GM18505 (cell line): ENCODE data around the gene CFAP43.
"Not testable (repeated sequence)": the region's sequence is repeated elsewhere in the genome, so short reads cannot be mapped to it uniquely, and the experiment has no call there.

Source experiments
- ATAC-seq: cut with Tn5 transposase; IDR thresholded peaks from one replicate; pipeline ENCODE4 v1.9.1; 2021; ENCODE audit not compliant: unreplicated experiment
- POLR2A ChIP-seq: IDR thresholded peaks from 4 replicates; pipeline ENCODE4 v1.6.1; 2011; ENCODE audit warnings: borderline replicate concordance; ENCODE audit not compliant: insufficient read depth, insufficient read length; ENCODE audit errors: extremely low read depth

Gene CFAP43

DNA sequence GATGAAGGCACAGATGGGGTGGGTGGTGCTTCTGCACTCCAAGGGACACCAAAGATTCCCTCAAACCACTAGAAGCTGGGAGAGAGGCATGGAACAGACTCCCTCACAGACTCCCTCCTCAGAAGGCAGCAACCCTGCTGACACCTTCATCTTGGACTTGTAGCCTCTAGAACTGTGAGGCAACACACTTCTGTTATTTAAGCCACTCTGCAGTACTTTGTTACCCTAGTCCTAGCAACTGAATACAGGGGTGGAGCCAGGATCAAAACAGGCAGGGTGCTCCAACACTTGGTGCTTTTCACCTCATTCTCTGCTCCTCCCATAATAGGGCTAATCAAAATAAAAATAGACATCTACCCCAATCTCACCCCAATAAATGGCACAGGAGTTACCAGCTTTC is 20.2 kb upstream of the CFAP43 start:
- no peak for TF ChIP-seq POLR2A
- ATAC-seq: no peak

DNA sequence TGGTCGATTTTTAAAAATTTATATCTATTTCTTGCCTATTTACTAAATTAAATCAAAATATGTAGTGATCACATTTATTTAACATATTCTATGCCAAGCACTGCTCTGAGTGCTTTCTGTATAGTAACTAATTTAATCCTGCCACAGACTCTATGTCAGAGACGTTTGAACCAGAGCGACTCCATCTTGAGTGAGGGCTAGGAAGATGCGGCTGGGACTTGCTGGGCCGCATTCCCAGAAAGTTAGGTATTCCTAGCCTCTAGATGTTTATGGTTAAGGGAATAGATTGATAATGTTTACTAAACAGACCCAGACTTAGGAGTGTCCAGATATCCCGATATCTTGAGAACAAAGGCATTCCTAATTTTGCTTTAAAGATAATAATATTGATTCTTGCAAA is 19.3 kb upstream of the CFAP43 start:
- TF ChIP-seq POLR2A: no peak
- ATAC-seq: no peak

DNA sequence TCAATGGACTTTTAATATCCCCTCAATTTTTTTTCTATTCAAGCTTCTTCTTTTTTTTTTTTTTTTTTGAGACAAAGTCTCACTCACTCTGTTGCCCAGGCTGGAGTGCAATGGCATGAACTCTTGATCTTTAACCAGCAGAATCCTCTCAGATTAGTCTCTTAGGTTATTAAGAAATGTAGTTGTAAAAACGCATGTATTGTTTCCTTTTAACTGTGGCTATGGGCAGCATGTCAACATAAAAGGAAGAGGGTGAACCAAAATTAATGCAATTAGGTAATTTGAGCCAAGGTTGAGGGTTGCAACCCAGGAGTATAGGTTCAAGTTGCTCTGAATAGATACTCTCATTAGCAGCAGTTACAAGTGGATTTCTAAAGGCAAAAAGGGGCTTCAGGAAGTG is 18.2 kb upstream of the CFAP43 start:
- TF ChIP-seq POLR2A: no peak
- no peak for ATAC-seq

DNA sequence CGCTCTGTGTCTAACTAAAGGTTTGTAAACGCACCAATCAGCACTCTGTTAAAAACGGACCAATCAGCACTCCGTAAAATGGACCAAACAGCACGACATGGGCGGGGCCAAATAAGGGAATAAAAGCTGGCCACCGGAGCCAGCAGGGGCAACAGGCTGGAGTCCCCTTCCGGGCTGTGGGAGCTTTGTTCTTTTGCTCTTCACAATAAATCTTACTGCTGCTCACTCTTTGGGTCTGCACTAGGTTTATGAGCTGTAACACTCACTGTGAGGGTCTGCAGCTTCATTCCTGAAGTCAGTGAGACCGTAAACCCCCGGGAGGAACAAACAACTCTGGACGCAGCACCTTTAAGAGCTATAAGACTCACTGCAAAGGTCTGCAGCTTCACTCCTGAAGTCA is 16.8 kb upstream of the CFAP43 start:
- ATAC-seq: not testable (repeated sequence)

DNA sequence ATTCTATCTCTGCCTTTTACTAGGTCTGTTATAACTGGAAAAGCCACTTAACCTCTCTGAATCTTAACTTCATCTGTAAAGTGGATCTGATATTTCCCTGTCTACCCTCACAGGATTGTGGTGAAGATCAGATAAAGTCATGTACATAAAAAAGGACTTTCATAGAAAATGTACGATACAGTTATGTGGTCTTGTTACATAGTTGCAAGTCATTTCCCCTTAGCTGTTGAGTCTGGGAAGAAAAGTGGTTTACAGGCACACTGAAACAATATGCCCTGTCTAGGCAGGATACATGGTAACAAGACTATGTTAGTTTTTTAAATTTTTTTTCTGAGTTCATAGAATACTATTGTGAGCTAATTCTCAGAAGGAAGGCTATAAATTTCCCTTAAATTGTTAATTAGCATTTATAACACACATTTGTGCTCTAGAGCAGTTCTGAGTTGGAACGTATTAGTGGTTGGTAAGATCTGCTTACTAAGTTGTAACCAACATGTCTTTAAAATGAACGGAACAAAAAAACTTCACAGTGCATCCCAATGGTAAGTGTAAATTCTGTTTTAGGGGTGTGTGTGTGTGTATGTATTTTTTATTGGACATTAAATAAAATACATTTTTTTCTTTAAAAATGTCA is 15.5 kb upstream of the CFAP43 start:
- TF ChIP-seq POLR2A: no peak

DNA sequence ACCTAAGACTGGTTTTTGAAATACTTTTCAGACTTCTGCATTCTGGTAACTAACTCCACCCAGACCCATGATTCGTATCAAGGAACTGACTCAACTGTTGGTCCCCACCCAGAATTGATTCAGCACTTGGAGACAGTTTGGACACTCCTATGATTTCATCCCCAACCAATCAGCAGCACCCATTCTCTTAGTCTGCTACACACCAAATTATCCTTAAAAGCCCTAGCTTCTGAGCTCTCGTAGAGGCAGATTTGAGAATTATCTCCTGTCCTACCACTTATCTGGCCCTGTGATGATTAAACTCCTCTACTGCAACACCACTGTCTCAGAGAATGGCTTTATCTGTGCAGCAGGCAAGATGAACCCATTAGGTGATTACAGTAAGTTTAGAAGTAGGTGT is 14.8 kb upstream of the CFAP43 start:
- no peak for ATAC-seq
- no peak for TF ChIP-seq POLR2A

More for the DNA sequence above, 15.5 kb upstream of the CFAP43 start:
- no peak for ATAC-seq

DNA sequence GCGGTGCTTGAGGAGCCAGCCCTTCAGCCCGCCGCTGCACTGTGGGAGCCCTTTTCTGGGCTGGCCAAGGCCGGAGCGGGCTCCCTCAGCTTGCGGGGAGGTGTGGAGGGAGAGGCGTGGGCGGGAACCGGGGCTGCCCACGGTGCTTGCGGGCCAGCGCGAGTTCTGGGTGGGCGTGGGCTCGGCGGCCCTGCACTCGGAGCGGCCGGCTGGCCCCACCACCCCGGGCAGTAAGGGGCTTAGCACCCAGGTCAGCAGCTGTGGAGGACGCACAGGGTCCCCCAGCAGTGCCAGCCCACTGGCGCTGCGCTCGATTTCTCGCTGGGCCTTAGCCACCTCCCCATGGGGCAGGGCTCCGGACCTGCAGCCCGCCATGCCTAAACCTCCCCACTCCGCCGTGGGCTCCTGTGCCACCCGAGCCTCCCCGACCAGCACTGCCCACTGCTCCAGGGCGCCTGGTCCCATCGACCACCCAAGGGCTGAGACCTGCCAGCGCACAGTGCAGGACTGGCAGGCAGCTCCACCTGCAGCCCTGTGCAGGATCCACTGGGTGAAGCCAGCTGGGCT is 13.0 kb upstream of the CFAP43 start:
- no peak for TF ChIP-seq POLR2A
- no peak for ATAC-seq

DNA sequence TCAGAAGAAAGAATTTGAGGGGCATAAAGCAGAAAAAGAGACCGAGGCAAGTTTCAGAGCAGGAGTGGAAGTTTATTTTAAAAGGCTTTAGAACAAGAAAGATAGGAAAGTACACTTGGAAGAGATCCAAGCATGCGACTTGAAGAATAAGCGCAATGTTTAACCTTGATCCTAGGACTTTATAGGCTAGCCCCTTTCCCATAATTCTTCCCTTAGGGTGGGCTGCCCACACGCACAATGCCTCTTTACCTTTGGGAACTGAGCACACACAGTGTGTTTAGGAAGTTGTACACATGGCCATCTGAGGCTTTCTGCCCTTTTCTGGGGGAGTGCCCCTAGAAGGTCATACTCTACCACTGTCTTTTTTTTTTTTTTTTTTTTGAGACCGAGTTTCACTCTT is 11.3 kb upstream of the CFAP43 start:
- no peak for TF ChIP-seq POLR2A
- no peak for ATAC-seq

DNA sequence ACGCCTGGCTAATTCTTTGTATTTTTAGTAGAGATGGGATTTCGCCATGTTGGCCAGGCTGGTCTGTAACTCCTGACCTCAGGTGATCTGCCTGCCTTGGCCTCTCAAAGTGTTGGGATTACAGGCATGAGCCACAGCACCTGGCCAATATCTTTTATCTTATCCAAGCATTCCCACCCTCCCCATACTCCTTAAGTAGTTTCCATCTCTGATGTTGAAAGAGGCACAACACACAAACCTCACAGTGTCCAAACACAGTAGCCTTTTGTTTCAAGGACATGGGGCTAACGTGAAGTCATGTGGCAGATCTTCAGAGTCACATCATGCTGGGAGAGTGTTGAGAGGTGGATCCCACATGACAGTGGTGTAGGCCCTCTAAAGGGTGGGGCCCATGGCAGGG is 10.8 kb upstream of the CFAP43 start:
- not testable (repeated sequence) for ATAC-seq

DNA sequence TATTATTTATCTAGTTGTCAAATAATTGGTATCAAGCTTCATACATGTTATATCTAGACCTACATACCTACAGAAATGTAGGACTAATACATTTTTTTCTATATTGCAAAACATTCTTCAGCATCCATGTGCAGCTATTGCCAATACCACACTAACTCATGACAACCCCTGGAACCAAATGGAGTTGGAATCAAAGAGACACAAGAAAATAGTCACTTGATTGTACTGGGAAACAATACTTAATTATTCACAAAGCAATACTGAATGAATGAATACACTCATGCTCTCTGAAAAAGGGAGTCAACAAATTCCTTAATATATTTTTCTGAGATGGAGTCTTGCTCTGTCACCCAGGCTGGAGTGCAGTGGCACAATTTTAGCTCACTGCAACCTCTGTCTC is 10.4 kb upstream of the CFAP43 start:
- ATAC-seq: no peak
- TF ChIP-seq POLR2A: no peak

DNA sequence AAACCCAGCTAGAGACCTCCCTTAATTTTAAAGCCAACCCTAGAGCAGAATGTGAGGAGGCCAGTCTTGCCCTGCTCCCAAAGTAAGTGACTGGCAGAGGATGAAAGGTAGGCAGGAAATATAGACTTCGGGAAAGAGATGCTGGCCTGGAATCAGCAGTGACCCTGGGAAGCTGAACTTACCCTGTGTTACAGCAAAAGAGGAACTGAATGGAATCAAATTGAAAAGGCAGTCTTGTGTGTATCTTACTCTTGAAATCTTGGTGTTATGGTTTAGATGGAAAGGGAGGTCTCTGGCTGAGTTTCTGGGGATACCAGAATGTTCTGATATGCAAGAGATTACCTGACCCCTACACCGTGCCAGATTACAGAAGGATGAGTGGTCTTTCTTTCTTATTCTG is 7.9 kb upstream of the CFAP43 start:
- no peak for TF ChIP-seq POLR2A
- no peak for ATAC-seq

DNA sequence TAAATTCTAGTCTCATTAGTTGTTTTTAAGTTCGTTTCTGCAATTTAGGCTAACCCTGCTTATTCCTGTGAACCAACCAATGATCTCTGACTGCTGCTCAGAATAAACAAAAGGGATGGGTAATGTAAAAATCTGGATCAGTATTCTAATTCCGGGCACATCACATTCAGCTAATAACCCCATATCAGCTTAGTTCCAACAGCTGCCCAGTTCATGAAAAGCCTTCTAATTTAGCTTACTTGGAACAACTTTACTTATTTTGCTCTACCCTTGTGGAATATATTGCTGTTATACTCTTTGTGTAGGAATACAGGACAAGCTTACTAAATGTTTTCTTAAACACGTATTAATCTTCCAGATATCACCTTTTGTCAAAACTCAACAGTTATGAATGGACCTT is 3.6 kb upstream of the CFAP43 start:
- no peak for ATAC-seq
- no peak for TF ChIP-seq POLR2A

DNA sequence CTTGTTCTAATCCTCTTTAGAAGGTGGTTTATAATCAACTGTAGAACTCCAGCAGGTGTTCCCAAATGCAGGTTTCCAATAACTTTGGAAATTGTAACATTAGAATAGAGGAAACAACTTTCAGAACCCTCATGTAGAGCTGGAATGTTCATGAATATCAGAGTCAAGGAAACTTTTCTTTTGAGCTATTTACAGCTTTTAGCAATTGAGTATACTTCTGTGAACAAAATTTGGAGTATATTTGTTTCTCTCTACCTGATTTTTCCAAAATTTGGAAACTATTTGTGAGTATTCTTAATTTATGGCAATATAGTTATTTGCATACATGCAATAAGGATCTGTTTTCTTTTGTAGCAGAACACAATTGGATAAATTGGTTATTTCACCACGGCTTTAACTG is 2.8 kb upstream of the CFAP43 start:
- ATAC-seq: no peak
- TF ChIP-seq POLR2A: no peak

DNA sequence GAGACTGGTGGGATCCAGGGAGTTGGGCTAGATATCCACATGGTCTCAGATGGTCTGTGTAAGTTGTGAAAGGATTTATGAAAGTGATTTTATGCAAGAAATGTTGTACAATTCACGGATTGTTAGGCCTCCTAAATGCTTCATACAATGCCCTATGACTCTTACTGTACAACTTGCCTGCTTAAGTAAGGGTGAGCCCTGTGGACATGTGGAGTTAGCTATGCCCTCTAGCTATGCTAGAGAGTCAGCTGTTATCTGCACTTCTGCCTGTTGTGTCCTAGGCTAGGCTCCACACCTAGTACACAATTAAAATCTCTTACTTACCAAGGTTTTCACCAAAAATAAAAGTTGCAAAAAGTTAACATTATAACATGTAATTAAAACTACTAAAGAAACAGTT is 1.7 kb upstream of the CFAP43 start:
- no peak for TF ChIP-seq POLR2A
- no peak for ATAC-seq

DNA sequence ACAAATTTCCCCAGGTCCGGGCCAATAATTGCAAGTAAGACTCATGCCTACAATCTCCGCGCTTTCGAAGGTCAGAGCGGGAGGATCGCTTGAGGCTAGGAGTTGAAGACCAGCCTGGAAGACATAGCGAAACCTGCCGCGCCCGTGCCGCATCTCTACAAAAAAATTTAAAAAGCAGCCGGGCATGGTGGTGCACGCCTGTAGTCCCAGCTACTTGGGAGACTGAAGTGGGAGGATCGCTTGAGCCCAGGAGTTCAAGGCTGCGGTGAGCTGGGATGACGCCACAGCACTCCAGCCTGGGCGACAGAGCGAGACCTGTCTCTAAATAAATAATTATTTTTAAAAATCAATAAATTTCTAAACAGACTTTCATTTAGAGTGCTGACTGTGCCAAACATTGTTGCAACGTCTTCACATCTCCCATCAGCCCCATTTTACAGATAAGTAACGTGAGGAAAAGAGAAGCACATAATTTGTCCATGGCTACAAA is 494 bp upstream of the CFAP43 start:
- peak; percentile 19 for ATAC-seq
- TF ChIP-seq POLR2A: no peak
